ENCODE results near the gene OTULINL. TPM values are rescaled to one million over a fixed set of nuclear protein-coding genes. Genes with fewer than 3 reads are reported as not detected.

OTULINL gene
- total RNA-seq, 1 donor from 2014 or later: 0.73 TPM

DNA sequence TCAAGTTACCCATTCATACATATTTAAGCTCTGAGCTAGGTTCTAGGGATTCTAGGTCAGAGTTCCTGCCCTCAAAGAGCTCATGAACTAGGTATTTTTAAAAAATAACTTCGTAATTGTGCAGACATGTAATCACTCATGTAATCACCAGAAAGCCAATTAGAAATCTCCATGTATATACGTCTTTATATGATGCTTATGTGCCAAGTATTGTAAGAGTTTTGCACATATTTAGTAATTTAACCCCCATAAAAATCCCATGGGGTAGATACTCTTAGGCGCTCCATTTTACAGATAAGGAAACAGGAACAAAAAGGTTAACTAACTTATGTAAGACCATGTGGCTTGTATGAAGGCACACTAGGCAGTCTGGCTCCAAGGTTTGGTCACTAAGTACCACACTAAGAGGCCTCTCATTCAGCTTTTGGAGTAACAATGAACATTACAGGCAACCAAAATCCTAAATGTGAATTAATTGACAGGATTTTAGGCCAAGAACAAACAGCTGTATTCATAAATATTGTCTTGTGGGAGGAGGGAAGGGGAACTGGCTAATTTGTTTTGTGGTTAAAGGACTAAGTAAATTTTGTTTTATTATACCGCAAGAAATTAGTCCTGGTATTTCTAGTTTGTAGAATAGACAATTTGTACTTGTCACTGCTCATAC is 1.7 kb upstream of the OTULINL start:
- Mint-ChIP-seq H3K4me1 (ENCODE audit: unreplicated experiment) (peaks cover 18% of the 10 kb centered on the region), H3K27ac (ENCODE audit: unreplicated experiment) (no peak overlapping the region), H3K9me3 (ENCODE audit: unreplicated experiment) (no peaks in the 10 kb centered on the region), H3K27me3 (ENCODE audit: unreplicated experiment) (peaks cover 57% of the 10 kb centered on the region), H3K4me3 (ENCODE audit: unreplicated experiment) (no peak overlapping the region), H3K36me3 (ENCODE audit: unreplicated experiment) (no peaks in the 10 kb centered on the region)
- TF ChIP-seq, protein P1, sequence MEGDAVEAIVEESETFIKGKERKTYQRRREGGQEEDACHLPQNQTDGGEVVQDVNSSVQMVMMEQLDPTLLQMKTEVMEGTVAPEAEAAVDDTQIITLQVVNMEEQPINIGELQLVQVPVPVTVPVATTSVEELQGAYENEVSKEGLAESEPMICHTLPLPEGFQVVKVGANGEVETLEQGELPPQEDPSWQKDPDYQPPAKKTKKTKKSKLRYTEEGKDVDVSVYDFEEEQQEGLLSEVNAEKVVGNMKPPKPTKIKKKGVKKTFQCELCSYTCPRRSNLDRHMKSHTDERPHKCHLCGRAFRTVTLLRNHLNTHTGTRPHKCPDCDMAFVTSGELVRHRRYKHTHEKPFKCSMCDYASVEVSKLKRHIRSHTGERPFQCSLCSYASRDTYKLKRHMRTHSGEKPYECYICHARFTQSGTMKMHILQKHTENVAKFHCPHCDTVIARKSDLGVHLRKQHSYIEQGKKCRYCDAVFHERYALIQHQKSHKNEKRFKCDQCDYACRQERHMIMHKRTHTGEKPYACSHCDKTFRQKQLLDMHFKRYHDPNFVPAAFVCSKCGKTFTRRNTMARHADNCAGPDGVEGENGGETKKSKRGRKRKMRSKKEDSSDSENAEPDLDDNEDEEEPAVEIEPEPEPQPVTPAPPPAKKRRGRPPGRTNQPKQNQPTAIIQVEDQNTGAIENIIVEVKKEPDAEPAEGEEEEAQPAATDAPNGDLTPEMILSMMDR (IDR thresholded peaks at IDR 0.05): no peak
- no peak for DNase-seq (ENCODE audit: extremely low spot score, unreplicated experiment)

DNA sequence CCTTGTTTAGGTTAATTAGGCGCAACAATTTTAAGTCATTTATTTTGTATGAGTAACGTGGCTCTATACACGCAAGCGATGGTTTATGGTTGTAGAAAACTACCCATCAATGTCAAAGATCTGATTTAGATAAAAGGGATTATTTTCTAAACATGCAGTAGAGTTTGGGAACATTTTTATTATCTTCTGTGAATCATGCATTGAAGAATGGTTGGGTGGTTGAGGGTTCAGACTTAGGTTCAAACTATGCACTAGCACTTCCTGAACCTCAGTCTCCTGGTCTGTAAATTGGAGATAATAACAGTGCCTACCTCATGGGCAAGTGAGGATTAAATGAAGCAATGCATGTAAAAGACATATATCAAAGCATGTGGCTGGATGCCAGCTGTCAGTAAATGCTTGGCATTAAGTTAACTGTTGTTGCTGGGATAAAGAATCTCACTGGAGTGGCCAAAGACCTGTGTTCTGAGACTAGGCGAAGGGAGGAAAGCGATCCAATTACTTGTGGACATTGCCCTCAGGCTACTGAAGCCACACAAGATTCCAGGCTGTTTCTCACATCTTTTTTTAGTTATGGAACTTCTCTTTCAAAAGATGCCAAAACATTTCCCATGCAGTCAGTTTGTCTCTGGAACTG is 1.1 kb upstream of the OTULINL start:
- no peaks in the 10 kb centered on the region for H3K9me3 Mint-ChIP-seq (ENCODE audit: unreplicated experiment)
- peak overlapping the region; percentile 68 for H3K4me3 Mint-ChIP-seq (ENCODE audit: unreplicated experiment)
- TF ChIP-seq, protein P1 (IDR thresholded peaks at IDR 0.05): no peak
- no peak for DNase-seq (ENCODE audit: extremely low spot score, unreplicated experiment)
- peaks cover 18% of the 10 kb centered on the region for H3K4me1 Mint-ChIP-seq (ENCODE audit: unreplicated experiment)
- no peak overlapping the region for H3K27ac Mint-ChIP-seq (ENCODE audit: unreplicated experiment)
- no peaks in the 10 kb centered on the region for H3K36me3 Mint-ChIP-seq (ENCODE audit: unreplicated experiment)
- H3K27me3 Mint-ChIP-seq (ENCODE audit: unreplicated experiment): peaks cover 58% of the 10 kb centered on the region

DNA sequence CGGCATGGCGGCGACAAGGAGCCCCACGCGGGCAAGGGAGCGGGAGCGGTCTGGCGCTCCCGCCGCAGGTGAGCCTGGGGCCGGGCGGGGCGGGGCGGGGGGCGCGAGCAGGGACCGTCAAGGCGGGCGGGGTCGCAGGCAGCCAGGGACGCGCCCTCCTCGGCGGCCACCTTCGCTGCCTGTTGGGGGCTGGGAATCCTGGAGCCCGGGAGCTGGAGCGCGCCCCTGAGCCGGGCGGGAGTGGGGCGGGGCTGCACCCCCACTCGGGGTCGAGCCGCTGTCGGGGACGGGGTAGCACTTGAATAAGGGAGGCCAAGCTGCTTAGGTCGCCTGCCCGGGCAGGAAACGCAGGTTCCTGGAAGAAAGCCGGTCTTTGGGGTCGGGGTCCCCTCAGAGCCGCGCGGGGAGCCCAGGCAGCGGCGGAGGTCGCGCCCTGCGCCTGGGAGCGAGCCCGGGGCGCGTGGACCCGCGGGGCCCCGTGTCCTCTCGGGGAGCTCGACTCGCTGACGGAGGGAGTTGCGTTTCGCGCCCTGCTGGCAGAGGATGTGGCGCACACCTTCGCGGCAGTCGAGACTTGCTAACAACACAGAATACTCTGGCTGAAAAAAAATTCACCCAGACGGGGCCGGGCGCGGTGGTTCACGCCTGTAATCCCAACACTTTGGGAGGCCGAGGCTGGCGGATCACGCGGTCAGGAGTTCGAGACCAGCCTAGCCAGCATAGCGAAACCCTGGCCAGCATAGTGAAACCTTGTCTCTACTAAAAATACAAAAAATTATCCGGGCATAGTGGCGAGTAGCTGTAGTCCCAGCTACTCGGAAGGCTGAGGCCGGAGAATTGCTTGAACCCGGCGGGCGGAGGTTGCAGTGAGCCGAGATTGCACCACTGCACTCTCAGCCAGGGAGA is 552 bp downstream of the OTULINL start:
- H3K27me3 Mint-ChIP-seq (ENCODE audit: unreplicated experiment): peaks cover 69% of the 10 kb centered on the region
- no peak overlapping the region for H3K27ac Mint-ChIP-seq (ENCODE audit: unreplicated experiment)
- TF ChIP-seq, protein P1 (IDR thresholded peaks at IDR 0.05): peak; percentile 20
- peak overlapping the region; percentile 68 for H3K4me3 Mint-ChIP-seq (ENCODE audit: unreplicated experiment)
- DNase-seq (ENCODE audit: extremely low spot score, unreplicated experiment): no peak
- H3K9me3 Mint-ChIP-seq (ENCODE audit: unreplicated experiment): no peaks in the 10 kb centered on the region
- H3K36me3 Mint-ChIP-seq (ENCODE audit: unreplicated experiment): no peaks in the 10 kb centered on the region
- peaks cover 18% of the 10 kb centered on the region for H3K4me1 Mint-ChIP-seq (ENCODE audit: unreplicated experiment)

DNA sequence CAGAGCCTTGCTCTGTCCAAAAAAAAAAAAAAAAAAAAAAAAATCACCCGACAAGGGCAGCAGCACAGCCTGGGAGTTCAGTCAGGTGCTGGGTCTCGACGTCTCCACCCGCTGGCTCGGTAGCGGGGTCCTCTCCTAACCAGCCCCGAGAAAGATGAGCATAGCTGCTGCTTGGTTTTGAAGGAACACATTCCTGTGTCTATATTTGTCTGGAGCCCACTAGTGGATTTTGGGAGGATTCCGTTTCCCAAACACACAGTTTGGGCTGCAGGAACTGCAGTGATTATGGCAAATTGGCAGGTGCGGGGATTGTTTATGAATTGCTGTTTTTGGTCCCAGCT is 1.2 kb downstream of the OTULINL start:
- no peaks in the 10 kb centered on the region for H3K9me3 Mint-ChIP-seq (ENCODE audit: unreplicated experiment)
- H3K27ac Mint-ChIP-seq (ENCODE audit: unreplicated experiment): no peak overlapping the region
- TF ChIP-seq, protein P1 (IDR thresholded peaks at IDR 0.05): no peak
- H3K27me3 Mint-ChIP-seq (ENCODE audit: unreplicated experiment): peaks cover 74% of the 10 kb centered on the region
- H3K36me3 Mint-ChIP-seq (ENCODE audit: unreplicated experiment): no peaks in the 10 kb centered on the region
- DNase-seq (ENCODE audit: extremely low spot score, unreplicated experiment): no peak
- H3K4me1 Mint-ChIP-seq (ENCODE audit: unreplicated experiment): peaks cover 18% of the 10 kb centered on the region
- H3K4me3 Mint-ChIP-seq (ENCODE audit: unreplicated experiment): peak overlapping the region; percentile 68

DNA sequence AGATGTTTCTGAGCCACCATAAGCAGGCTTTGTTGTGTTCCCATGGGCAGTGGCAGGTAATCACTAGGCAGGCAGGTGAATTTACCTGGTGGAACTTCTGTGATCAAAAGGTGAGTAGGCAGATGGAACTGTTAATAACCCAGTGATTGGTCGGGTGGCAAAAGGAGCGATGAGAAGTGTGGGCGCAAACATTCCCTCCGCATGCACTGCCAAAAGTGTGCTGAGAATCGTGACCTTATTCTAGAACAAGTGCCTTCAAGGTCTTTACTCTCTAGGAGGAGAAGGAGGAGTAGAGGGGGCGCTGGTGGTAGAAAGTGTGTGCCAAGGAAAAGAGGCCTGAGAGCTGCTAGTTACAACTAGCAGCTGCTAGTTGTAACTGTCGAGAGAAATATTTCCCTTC is 3.3 kb downstream of the OTULINL start:
- TF ChIP-seq, protein P1 (IDR thresholded peaks at IDR 0.05): no peak
- peaks cover 70% of the 10 kb centered on the region for H3K27me3 Mint-ChIP-seq (ENCODE audit: unreplicated experiment)

More for the DNA sequence above, 3.3 kb downstream of the OTULINL start:
- no peak for DNase-seq (ENCODE audit: extremely low spot score, unreplicated experiment)
- Mint-ChIP-seq H3K4me1 (ENCODE audit: unreplicated experiment) (peaks cover 18% of the 10 kb centered on the region), H3K36me3 (ENCODE audit: unreplicated experiment) (no peaks in the 10 kb centered on the region), H3K4me3 (ENCODE audit: unreplicated experiment) (no peak overlapping the region), H3K27ac (ENCODE audit: unreplicated experiment) (no peak overlapping the region), H3K9me3 (ENCODE audit: unreplicated experiment) (no peaks in the 10 kb centered on the region)
